Esophagus muscularis mucosa (tissue), 4 donors: Measurements from ENCODE around the gene KRT83.

Experiments
- CTCF ChIP-seq, 3 experiments: fragments of 200-600 bp in 2 of 3; fragments of 450-650 bp in 1 of 3; sonication (generic) in 2 of 3; IDR thresholded peaks; one replicate each; pipeline ENCODE4 v1.5.1; 2017 to 2019; ENCODE audit warnings: antibody characterized with exemption in 3 of 3, mild to moderate bottlenecking in 2 of 3, moderate library complexity in 1 of 3
- EP300 ChIP-seq: sonication (generic); formaldehyde crosslinking; IDR thresholded peaks from one replicate; pipeline ENCODE4 v1.6.1; 2017; ENCODE audit warnings: antibody characterized with exemption
- POLR2A ChIP-seq: fragments of 450-650 bp; IDR thresholded peaks from one replicate; pipeline ENCODE4 v1.6.1; 2017; ENCODE audit warnings: antibody characterized with exemption, moderate library complexity, mild to moderate bottlenecking, low read depth
- POLR2AphosphoS5 ChIP-seq, 2 donors: sonication (generic); formaldehyde crosslinking; IDR thresholded peaks; one replicate each; pipeline ENCODE4 v1.6.1; 2017; ENCODE audit warnings: antibody characterized with exemption in 2 of 2

- TF ChIP-seq CTCF (IDR thresholded peaks at IDR 0.05), result peak in 1 of 3 experiments; percentile 3
- TF ChIP-seq POLR2AphosphoS5 (IDR thresholded peaks at IDR 0.05), result no peak
- TF ChIP-seq POLR2A, result no peak
- no peak for TF ChIP-seq EP300
These were observed 41.5 kb downstream of the KRT83 start for GRCh38 chr12:52279422-52280318.
